Peyer's patch (tissue), 4 donors: ENCODE measurements around the gene ADRB2. TPM values are rescaled to one million over a fixed set of nuclear protein-coding genes. Genes with fewer than 3 reads are reported as not detected.
A peak's percentile ranks its signal among the peaks of the same experiment; 100 is the strongest.

ENCODE experiments used
- DNase-seq, 3 donors: peaks; one replicate each; pipeline ENCODE4 v3.0.0-alpha.2; 2017 to 2019
- H3K27ac ChIP-seq, 4 donors: fragments of 200-600 bp; sonication (generic); one replicate each; pipeline ENCODE4 v1.5.1; 2016 to 2019
- H3K27me3 ChIP-seq, 2 donors: fragments of 200-600 bp; sonication (generic); one replicate each; pipeline ENCODE4 v1.5.1; 2019
- H3K36me3 ChIP-seq, 3 donors: fragments of 200-600 bp; sonication (generic); one replicate each; pipeline ENCODE4 v1.5.1; 2016 to 2019
- H3K4me1 ChIP-seq, 4 donors: fragments of 200-600 bp; sonication (generic); one replicate each; pipeline ENCODE4 v1.5.1; 2016 to 2019
- H3K4me3 ChIP-seq, 4 donors: fragments of 200-600 bp; sonication (generic); 1 replicate in 3 of 4; 2 replicates in 1 of 4; pipeline ENCODE4 v1.5.1; 2016 to 2019; ENCODE audit warnings: mild to moderate bottlenecking in 1 of 4
- H3K9me3 ChIP-seq, 4 donors: fragments of 200-600 bp; sonication (generic); one replicate each; pipeline ENCODE4 v1.5.1; 2016 to 2019; ENCODE audit warnings: mild to moderate bottlenecking in 1 of 4
- POLR2A ChIP-seq, 2 donors: fragments of 450-650 bp; IDR thresholded peaks; one replicate each; pipeline ENCODE4 v1.5.1; 2017; ENCODE audit warnings: antibody characterized with exemption in 2 of 2, mild to moderate bottlenecking in 2 of 2, moderate library complexity in 2 of 2
- total RNA-seq, 4 donors: library from RNA; depleted of rRNA; stranded (reverse); fragments of >200 nt; gene quantifications; one replicate each; pipeline ENCODE4 v1.1.0, GENCODE V29; 2016
- TF ChIP-seq, protein P1 (sequence below), 6 experiments: fragments of 450-650 bp in 4 of 6; fragments of 200-600 bp in 2 of 6; sonication (generic) in 1 of 6; IDR thresholded peaks; one replicate each; pipeline ENCODE4 v1.5.1; 2017 to 2019; ENCODE audit warnings: antibody characterized with exemption in 6 of 6, mild to moderate bottlenecking in 3 of 6, moderate library complexity in 1 of 6

The ADRB2 gene
- total RNA-seq, 4 donors from 2014 or later, result 0.53 to 7.4 (median 1.7) TPM

GRCh38 chr5:148805326-148806290 lies 20.8 kb upstream of the ADRB2 start:
- TF ChIP-seq, protein P1, sequence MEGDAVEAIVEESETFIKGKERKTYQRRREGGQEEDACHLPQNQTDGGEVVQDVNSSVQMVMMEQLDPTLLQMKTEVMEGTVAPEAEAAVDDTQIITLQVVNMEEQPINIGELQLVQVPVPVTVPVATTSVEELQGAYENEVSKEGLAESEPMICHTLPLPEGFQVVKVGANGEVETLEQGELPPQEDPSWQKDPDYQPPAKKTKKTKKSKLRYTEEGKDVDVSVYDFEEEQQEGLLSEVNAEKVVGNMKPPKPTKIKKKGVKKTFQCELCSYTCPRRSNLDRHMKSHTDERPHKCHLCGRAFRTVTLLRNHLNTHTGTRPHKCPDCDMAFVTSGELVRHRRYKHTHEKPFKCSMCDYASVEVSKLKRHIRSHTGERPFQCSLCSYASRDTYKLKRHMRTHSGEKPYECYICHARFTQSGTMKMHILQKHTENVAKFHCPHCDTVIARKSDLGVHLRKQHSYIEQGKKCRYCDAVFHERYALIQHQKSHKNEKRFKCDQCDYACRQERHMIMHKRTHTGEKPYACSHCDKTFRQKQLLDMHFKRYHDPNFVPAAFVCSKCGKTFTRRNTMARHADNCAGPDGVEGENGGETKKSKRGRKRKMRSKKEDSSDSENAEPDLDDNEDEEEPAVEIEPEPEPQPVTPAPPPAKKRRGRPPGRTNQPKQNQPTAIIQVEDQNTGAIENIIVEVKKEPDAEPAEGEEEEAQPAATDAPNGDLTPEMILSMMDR (IDR thresholded peaks at IDR 0.05), result no peak
- no peak for TF ChIP-seq POLR2A (IDR thresholded peaks at IDR 0.05)
- no peaks in the 10 kb centered on the region for H3K9me3 ChIP-seq
- H3K4me3 ChIP-seq, result no peak overlapping the region
- peak overlapping the region in 1 of 4 donors; percentile 25 for H3K27ac ChIP-seq
- no peaks in the 10 kb centered on the region for H3K36me3 ChIP-seq
- H3K27me3 ChIP-seq, result no peaks in the 10 kb centered on the region
- H3K4me1 ChIP-seq, result peaks cover 0 to 14% (median 7%) of the 10 kb centered on the region in 4 donors
- peak in 1 of 3 donors; percentile 20 for DNase-seq

DNA sequence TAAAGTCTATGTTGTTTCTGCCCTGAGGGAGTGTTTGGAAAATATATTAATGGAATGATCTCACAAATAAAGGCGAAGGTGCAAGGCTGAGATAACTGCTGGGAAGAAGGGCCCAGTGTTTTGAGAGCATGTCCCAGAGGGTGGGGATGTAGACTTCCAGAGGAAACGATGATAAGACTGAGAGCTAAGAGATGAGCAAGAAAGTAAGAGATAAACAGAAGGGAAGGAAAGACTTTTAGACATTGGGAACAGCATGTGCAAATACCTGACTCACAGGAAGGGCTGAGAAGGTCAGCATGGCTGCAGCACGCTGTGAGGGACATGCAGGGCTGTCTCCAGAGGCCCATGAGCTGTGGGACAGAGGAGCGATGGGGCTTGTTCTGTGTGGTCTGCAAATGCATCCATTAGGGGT lies 19.9 kb upstream of the ADRB2 start:
- TF ChIP-seq, protein P1 (IDR thresholded peaks at IDR 0.05), result no peak
- no peak for TF ChIP-seq POLR2A (IDR thresholded peaks at IDR 0.05)
- no peak for DNase-seq
- peak overlapping the region in 1 of 4 donors; percentile 25 for H3K27ac ChIP-seq
- no peaks in the 10 kb centered on the region for H3K9me3 ChIP-seq
- H3K4me3 ChIP-seq, result no peak overlapping the region
- H3K36me3 ChIP-seq, result no peaks in the 10 kb centered on the region
- H3K4me1 ChIP-seq, result peaks cover 0 to 14% (median 7%) of the 10 kb centered on the region in 4 donors
- no peaks in the 10 kb centered on the region for H3K27me3 ChIP-seq

- H3K4me1 ChIP-seq, result peaks cover 0 to 14% (median 7%) of the 10 kb centered on the region in 4 donors
- DNase-seq, result peak in 1 of 3 donors; percentile 39
- no peak for TF ChIP-seq POLR2A (IDR thresholded peaks at IDR 0.05)
- TF ChIP-seq, protein P1 (IDR thresholded peaks at IDR 0.05), result no peak
Observed at GRCh38 chr5:148807851-148808250, 18.6 kb upstream of the ADRB2 start.

GRCh38 chr5:148808864-148809642 lies 17.4 kb upstream of the ADRB2 start:
- Histone ChIP-seq H3K27ac (peak overlapping the region; percentile 6 to 79 (median 50)), H3K27me3 (no peaks in the 10 kb centered on the region), H3K4me1 (peaks cover 0 to 14% (median 7%) of the 10 kb centered on the region in 4 donors), H3K36me3 (no peaks in the 10 kb centered on the region), H3K9me3 (no peaks in the 10 kb centered on the region), H3K4me3 (peak overlapping the region; percentile 26 to 48 (median 37))
- TF ChIP-seq, protein P1 (IDR thresholded peaks at IDR 0.05), result no peak
- no peak for TF ChIP-seq POLR2A (IDR thresholded peaks at IDR 0.05)
- peak in 2 of 3 donors; percentile 70 to 72 for DNase-seq

More at GRCh38 chr5:148807851-148808250, 18.6 kb upstream of the ADRB2 start:
- H3K9me3 ChIP-seq, result no peaks in the 10 kb centered on the region
- H3K36me3 ChIP-seq, result no peaks in the 10 kb centered on the region
- no peaks in the 10 kb centered on the region for H3K27me3 ChIP-seq
- H3K27ac ChIP-seq, result peak overlapping the region in 1 of 4 donors; percentile 61
- H3K4me3 ChIP-seq, result no peak overlapping the region

DNA sequence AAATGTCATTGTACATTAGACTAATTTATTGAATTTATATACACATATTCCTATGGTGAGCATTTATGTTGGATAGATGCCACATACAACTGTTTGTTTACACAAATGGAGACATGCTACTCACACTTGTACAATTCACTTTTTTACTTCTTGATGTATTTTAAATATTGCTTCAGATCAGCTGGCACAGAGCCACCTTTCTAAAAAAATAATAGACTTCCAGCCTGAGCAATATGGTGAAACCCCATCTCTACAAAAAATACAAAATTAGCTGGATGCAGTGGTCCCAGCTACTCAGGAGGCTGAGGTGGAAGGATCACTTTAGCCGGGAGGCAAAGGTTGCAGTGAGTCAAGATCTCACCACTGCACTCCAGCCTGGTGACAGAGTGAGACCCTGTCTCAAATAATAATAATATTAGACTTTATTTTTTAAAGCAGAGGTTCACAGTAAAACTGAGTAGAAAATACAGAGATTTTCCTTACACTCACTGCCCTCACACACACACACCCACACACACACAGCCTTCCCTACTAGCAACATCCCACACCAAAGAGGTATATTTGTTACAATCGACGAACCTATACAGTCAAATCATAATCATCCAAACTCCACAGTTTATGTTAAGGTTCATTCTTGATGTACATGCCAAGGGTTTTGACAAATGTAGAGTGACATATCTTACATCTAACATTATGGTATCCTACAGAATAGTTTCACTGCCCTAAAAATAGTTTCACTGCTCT lies 16.5 kb upstream of the ADRB2 start:
- no peaks in the 10 kb centered on the region for H3K27me3 ChIP-seq
- H3K9me3 ChIP-seq, result no peaks in the 10 kb centered on the region
- peak overlapping the region in 3 of 4 donors; percentile 6 to 79 (median 50) for H3K27ac ChIP-seq
- TF ChIP-seq, protein P1 (IDR thresholded peaks at IDR 0.05), result no peak
- TF ChIP-seq POLR2A (IDR thresholded peaks at IDR 0.05), result no peak
- H3K4me3 ChIP-seq, result peak overlapping the region; percentile 26 to 48 (median 37)
- H3K4me1 ChIP-seq, result peaks cover 0 to 14% (median 7%) of the 10 kb centered on the region in 4 donors
- no peak for DNase-seq
- no peaks in the 10 kb centered on the region for H3K36me3 ChIP-seq
